ENCODE results near the gene VTI1A.

VTI1A gene

GRCh38 chr10:112767156-112767555 lies 320.1 kb downstream of the VTI1A start:
- no peak for DNase-seq

GRCh38 chr10:112768121-112768520 lies 321.1 kb downstream of the VTI1A start:
- no peak for DNase-seq

GRCh38 chr10:112769081-112769480 lies 322.1 kb downstream of the VTI1A start:
- no peak for DNase-seq

GRCh38 chr10:112769611-112770370 lies 322.8 kb downstream of the VTI1A start:
- DNase-seq: no peak

GRCh38 chr10:112771733-112772132 lies 324.7 kb downstream of the VTI1A start:
- no peak for DNase-seq

GRCh38 chr10:112773783-112774182 lies 326.8 kb downstream of the VTI1A start:
- no peak for DNase-seq

GRCh38 chr10:112774210-112774609 lies 327.2 kb downstream of the VTI1A start:
- DNase-seq: no peak

GRCh38 chr10:112774798-112775197 lies 327.8 kb downstream of the VTI1A start:
- no peak for DNase-seq

GRCh38 chr10:112775381-112775780 lies 328.4 kb downstream of the VTI1A start:
- DNase-seq: no peak

GRCh38 chr10:112775892-112776674 lies 329.1 kb downstream of the VTI1A start:
- DNase-seq: no peak

GRCh38 chr10:112778579-112778978 lies 331.6 kb downstream of the VTI1A start:
- no peak for DNase-seq

GRCh38 chr10:112779025-112779770 lies 332.2 kb downstream of the VTI1A start:
- no peak for DNase-seq

GRCh38 chr10:112782200-112782907 lies 335.3 kb downstream of the VTI1A start:
- DNase-seq: no peak

- no peak for DNase-seq
Observed at GRCh38 chr10:112783351-112784021, 336.5 kb downstream of the VTI1A start.

GRCh38 chr10:112784022-112784461 lies 337.0 kb downstream of the VTI1A start:
- no peak for DNase-seq

GRCh38 chr10:112785089-112785488 lies 338.1 kb downstream of the VTI1A start:
- DNase-seq: no peak

GRCh38 chr10:112789248-112789647 lies 342.2 kb downstream of the VTI1A start:
- no peak for DNase-seq

- DNase-seq: no peak
Observed at GRCh38 chr10:112790030-112790429, 343.0 kb downstream of the VTI1A start.

GRCh38 chr10:112790921-112791320 lies 343.9 kb downstream of the VTI1A start:
- no peak for DNase-seq

GRCh38 chr10:112791447-112791846 lies 344.4 kb downstream of the VTI1A start:
- DNase-seq: no peak

- no peak for DNase-seq
Observed at GRCh38 chr10:112792487-112793201, 345.6 kb downstream of the VTI1A start.

All from T1000 (cell line).